Stimulated activated memory B cell treated with anti-CD40 and anti-IgM and Interleukin-4, amounts not matched to agents 10 μg/mL and 1 μg/mL and 100 μg/mL, for 72 hours (primary cell): ENCODE measurements around the gene MAP3K12.
"Not testable (repeated sequence)": the region's sequence is repeated elsewhere in the genome, so short reads cannot be mapped to it uniquely, and the experiment has no call there.

ENCODE experiments used
- ATAC-seq: fragments of 150-1000 bp; cut with Tn5 transposase; 2 replicates; pipeline ENCODE4 v1.10.0; 2021
- H3K27ac Mint-ChIP-seq: one replicate; pipeline ENCODE4 v1.8.0; 2022; ENCODE audit warnings: mild to moderate bottlenecking, mixed read lengths
- H3K27me3 Mint-ChIP-seq: one replicate; pipeline ENCODE4 v1.8.0; 2022; ENCODE audit warnings: mixed read lengths
- H3K36me3 Mint-ChIP-seq: one replicate; pipeline ENCODE4 v1.8.0; 2022; ENCODE audit warnings: mixed read lengths
- H3K4me1 Mint-ChIP-seq: one replicate; pipeline ENCODE4 v1.8.0; 2022; ENCODE audit warnings: mixed read lengths
- H3K4me3 Mint-ChIP-seq: one replicate; pipeline ENCODE4 v1.8.0; 2022; ENCODE audit warnings: mild to moderate bottlenecking, moderate library complexity, mixed read lengths
- H3K9me3 Mint-ChIP-seq: one replicate; pipeline ENCODE4 v1.8.0; 2022; ENCODE audit warnings: mixed read lengths

Gene MAP3K12

DNA sequence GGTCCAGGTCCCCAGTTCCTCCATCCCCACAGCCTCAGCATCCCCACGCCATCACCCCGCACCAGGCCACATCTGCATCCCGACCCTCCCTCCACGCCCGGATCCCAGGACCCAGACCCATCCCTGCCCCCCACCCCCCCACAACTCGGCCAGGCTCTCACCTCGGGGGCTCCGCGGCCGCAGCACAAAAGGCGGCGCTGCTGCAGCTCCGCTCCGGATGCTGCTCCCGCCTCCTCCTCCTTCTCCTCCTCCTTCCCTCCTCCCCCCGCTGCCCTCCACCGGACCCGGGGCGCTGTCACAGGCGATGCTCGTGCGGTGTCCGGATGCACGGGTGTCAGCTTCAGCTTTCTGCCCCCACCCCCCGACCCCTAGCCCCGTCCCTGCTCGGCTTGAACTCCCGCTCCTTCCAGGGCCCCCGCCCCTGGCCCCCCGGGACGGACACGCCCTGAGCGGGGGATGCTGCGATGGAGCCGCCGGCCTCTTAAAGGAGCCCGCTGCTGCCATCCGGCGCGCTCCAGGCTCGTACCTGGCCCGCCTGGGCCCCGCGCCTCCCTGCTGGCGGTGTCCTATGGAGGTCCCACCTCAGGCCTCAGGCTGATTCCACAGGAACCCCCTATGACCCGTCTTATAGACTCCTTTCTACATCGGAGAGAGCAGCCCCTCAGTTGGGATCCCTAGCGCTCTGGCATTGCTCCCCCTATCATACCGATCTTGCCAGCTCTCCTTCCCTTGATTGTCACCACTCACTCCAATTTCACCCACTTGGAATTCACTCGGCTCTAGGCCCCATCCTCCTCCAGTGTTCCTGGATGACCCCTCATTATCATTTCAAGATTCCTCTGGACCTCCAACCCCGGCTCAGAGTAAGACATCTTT lies at the start of gene MAP3K12:
Gene MAP3K12 (minus strand): TSS at position 193 of the 876 bp plus-strand sequence. CDS start 12,067 bp downstream, outside the sequence.
- peak within 1 kb of the TSS; percentile 87 for H3K4me3 Mint-ChIP-seq
- no peaks in the 10 kb centered on the region for H3K9me3 Mint-ChIP-seq
- peaks cover 36% of the 10 kb centered on the region for H3K4me1 Mint-ChIP-seq
- peaks cover 3% of the 10 kb centered on the region for H3K36me3 Mint-ChIP-seq
- peak within 1 kb of the TSS; percentile 98 for H3K27ac Mint-ChIP-seq
- ATAC-seq = no peak
- H3K27me3 Mint-ChIP-seq = no peaks in the 10 kb centered on the region

GRCh38 chr12:53548354-53548753 lies 49.1 kb upstream of the MAP3K12 start:
- not testable (repeated sequence) for H3K4me3 Mint-ChIP-seq, H3K4me1 Mint-ChIP-seq, ATAC-seq, H3K9me3 Mint-ChIP-seq, H3K27ac Mint-ChIP-seq, H3K27me3 Mint-ChIP-seq
- peaks cover 34% of the 10 kb centered on the region for H3K36me3 Mint-ChIP-seq

DNA sequence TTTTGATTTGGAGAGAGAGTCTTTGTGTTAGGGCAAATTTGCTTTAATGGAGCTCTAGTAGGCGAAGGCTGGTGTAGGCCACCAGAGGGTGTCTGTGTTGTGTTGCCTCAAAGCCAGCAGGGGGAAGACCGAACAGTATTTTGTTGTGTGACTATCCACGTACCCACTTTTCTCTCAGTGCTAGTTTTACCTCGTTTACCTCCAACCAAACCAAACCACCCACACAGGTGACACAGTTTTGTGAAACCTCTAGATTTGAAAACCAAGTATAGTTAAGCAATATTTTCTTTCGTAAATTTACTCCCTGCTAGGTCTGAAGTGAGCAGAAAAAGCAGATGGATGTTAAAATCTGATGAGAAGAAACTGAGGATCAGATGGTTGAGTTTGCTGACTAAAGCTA lies 44.3 kb upstream of the MAP3K12 start:
- H3K27ac Mint-ChIP-seq = peak overlapping the region; percentile 56
- H3K9me3 Mint-ChIP-seq = no peaks in the 10 kb centered on the region
- H3K36me3 Mint-ChIP-seq = peaks cover 14% of the 10 kb centered on the region
- no peaks in the 10 kb centered on the region for H3K27me3 Mint-ChIP-seq
- ATAC-seq = peak; percentile 86
- H3K4me3 Mint-ChIP-seq = no peak overlapping the region
- no peaks in the 10 kb centered on the region for H3K4me1 Mint-ChIP-seq

DNA sequence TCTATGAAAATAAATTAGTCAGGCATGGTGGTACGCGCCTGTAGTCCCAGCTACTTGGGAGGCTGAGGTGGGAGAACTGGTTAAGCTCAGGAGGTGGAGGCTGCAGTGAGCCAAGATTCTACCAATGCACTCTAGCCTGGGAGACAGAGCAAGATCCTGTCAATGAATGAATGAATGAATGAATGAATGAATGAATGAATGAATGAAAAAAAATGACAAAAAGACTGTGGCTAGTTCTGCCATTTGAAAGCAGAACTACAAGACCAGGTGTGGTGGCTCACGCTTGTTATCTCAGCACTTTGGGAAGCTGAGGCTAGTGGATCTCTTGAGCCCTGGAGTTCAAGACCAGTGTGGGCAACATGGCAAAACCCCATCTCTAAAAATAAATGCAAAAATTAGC lies 40.3 kb upstream of the MAP3K12 start:
- Mint-ChIP-seq H3K27me3 (no peaks in the 10 kb centered on the region), H3K9me3 (no peaks in the 10 kb centered on the region), H3K36me3 (peaks cover 36% of the 10 kb centered on the region), H3K4me3 (no peak overlapping the region), H3K27ac (no peak overlapping the region), H3K4me1 (no peaks in the 10 kb centered on the region)
- no peak for ATAC-seq

DNA sequence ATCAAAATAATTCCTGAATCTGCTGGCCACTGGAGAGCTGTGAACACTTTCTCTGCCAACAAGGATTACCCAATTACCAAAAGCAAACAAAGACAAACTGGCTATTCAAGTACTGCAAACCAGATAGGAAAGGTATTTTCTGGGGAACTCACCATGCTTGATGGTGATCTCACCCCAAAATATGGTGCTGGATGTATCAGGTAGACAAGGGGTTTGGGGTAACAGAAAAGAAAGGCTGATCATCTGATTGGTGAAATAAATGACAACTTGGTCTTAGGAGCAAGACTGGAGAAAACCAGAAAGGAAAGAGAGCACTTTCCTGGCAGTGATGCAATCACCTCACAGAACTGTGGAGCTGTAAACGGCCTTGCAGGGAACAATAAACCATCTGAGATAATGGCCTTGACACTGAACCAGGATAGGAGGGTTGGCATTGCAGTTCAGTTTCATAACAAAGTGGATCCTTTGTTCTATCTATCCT lies 39.0 kb upstream of the MAP3K12 start:
- Mint-ChIP-seq H3K4me1 (no peaks in the 10 kb centered on the region), H3K27me3 (no peaks in the 10 kb centered on the region), H3K36me3 (peaks cover 46% of the 10 kb centered on the region), H3K9me3 (no peaks in the 10 kb centered on the region), H3K27ac (no peak overlapping the region), H3K4me3 (no peak overlapping the region)
- no peak for ATAC-seq

- H3K27ac Mint-ChIP-seq = no peak overlapping the region
- peaks cover 59% of the 10 kb centered on the region for H3K36me3 Mint-ChIP-seq
- H3K9me3 Mint-ChIP-seq = no peaks in the 10 kb centered on the region
- no peaks in the 10 kb centered on the region for H3K27me3 Mint-ChIP-seq
- no peaks in the 10 kb centered on the region for H3K4me1 Mint-ChIP-seq
- H3K4me3 Mint-ChIP-seq = no peak overlapping the region
- ATAC-seq = no peak
Measured at GRCh38 chr12:53536962-53537361, 37.7 kb upstream of the MAP3K12 start.

DNA sequence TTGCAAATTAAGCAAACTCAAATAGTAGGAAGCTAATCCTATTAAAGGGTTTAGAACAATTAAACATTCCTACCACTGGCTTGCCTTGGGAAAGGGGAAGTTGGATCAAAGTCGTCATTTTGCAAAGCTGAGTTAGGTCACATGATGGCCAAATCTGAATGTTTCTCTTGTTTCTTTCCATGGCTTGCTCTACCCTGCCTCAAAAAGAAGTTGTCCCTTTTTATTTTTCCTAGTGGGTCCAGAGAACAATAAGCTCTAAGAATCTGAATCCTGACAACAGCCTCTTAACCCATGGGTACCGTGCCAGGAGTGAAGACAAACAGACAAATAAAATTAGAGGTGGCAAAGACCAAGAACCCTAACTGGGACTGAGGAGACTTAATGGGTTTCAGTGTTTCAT lies 34.2 kb upstream of the MAP3K12 start:
- Mint-ChIP-seq H3K4me1 (no peaks in the 10 kb centered on the region), H3K36me3 (peaks cover 62% of the 10 kb centered on the region), H3K27ac (no peak overlapping the region), H3K9me3 (no peaks in the 10 kb centered on the region), H3K27me3 (no peaks in the 10 kb centered on the region), H3K4me3 (no peak overlapping the region)
- ATAC-seq = no peak

DNA sequence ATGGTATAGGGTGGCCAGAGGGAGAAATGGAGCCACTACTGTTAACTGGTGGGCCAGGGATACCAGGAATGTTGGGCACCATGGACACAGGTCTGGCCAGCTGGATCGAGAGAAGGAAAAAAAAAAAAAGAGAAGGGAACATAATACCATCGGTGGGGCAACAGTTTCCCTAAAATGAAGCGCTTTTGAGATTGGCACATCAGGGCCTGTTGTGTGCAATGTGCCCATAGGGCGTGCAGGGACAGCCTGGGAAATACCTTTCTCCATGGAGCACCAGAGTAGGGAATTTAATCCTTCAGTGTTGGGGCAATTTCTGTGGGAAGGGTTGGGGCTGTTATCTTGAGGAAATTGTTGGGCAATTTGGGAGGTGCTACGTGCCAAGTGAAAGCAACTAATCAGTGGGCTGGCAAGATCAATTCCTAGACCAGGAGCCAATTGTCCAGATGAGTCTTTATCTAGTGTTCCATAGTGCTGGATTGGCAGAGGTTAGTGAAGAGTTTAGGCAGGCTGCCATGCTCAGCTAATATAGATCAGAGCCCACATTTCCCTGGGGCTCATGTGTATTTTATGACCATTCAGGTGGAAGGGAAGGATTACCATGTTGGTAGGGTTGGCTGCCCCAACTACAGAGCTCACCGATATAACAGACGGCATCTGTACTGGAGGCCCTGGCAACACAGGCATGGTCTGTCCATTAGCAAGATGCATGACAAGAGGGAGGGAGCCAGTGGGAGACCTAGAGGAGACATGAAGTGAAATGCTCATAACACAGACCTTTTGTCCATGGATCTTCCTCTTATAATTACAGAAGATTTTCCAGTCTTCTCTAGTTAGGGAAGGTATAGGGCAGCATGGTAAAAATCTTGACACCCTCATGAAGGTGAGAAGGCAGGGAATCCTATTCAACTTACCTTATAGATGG lies 33.5 kb upstream of the MAP3K12 start:
- H3K27ac Mint-ChIP-seq = peak overlapping the region; percentile 53
- ATAC-seq = no peak
- no peak overlapping the region for H3K4me3 Mint-ChIP-seq
- peaks cover 59% of the 10 kb centered on the region for H3K36me3 Mint-ChIP-seq
- H3K4me1 Mint-ChIP-seq = no peaks in the 10 kb centered on the region
- no peaks in the 10 kb centered on the region for H3K27me3 Mint-ChIP-seq
- no peaks in the 10 kb centered on the region for H3K9me3 Mint-ChIP-seq

DNA sequence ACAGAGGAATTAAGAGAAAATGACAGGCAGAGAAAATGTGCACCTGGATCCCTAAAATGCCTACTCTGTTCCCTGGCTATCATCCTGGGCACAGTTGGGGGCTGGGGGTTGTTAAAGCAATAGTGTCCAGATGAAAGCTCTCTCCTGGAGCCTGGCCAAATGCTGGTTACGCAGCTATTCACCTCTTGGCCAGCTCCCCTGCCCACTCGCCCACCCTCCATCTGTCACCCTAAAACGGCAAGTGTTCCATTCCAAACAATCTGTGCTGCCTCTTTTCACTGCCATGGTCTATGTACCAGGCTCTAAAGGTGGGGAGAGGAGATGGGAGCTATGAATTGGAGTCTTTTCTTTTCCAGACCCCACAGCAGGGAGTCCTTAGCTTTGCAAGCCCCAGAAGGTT lies 32.8 kb upstream of the MAP3K12 start:
- Mint-ChIP-seq H3K4me3 (no peak overlapping the region), H3K9me3 (no peaks in the 10 kb centered on the region), H3K27me3 (no peaks in the 10 kb centered on the region), H3K27ac (peak overlapping the region; percentile 53), H3K4me1 (no peaks in the 10 kb centered on the region), H3K36me3 (peaks cover 52% of the 10 kb centered on the region)
- ATAC-seq = no peak

- ATAC-seq = no peak
- Mint-ChIP-seq H3K4me1 (no peaks in the 10 kb centered on the region), H3K9me3 (no peaks in the 10 kb centered on the region), H3K36me3 (peaks cover 53% of the 10 kb centered on the region), H3K4me3 (no peak overlapping the region), H3K27me3 (no peaks in the 10 kb centered on the region), H3K27ac (no peak overlapping the region)
Measured at GRCh38 chr12:53530920-53531319, 31.7 kb upstream of the MAP3K12 start.

- no peaks in the 10 kb centered on the region for H3K4me1 Mint-ChIP-seq
- no peak overlapping the region for H3K4me3 Mint-ChIP-seq
- peaks cover 53% of the 10 kb centered on the region for H3K36me3 Mint-ChIP-seq
- H3K27ac Mint-ChIP-seq = no peak overlapping the region
- no peak for ATAC-seq
- H3K27me3 Mint-ChIP-seq = no peaks in the 10 kb centered on the region
- H3K9me3 Mint-ChIP-seq = no peaks in the 10 kb centered on the region
Measured at GRCh38 chr12:53530061-53530460, 30.8 kb upstream of the MAP3K12 start.

GRCh38 chr12:53524476-53524875 lies 25.2 kb upstream of the MAP3K12 start:
- Mint-ChIP-seq H3K9me3 (no peaks in the 10 kb centered on the region), H3K27me3 (no peaks in the 10 kb centered on the region), H3K27ac (no peak overlapping the region), H3K4me1 (peaks cover 10% of the 10 kb centered on the region), H3K4me3 (no peak overlapping the region), H3K36me3 (peaks cover 65% of the 10 kb centered on the region)
- ATAC-seq = no peak

- no peaks in the 10 kb centered on the region for H3K9me3 Mint-ChIP-seq
- no peaks in the 10 kb centered on the region for H3K27me3 Mint-ChIP-seq
- H3K4me1 Mint-ChIP-seq = peaks cover 10% of the 10 kb centered on the region
- H3K4me3 Mint-ChIP-seq = no peak overlapping the region
- H3K36me3 Mint-ChIP-seq = peaks cover 57% of the 10 kb centered on the region
- no peak for ATAC-seq
- H3K27ac Mint-ChIP-seq = no peak overlapping the region
Measured at GRCh38 chr12:53523131-53523530, 23.9 kb upstream of the MAP3K12 start.

- peaks cover 10% of the 10 kb centered on the region for H3K4me1 Mint-ChIP-seq
- peaks cover 63% of the 10 kb centered on the region for H3K36me3 Mint-ChIP-seq
- no peaks in the 10 kb centered on the region for H3K27me3 Mint-ChIP-seq
- no peak for ATAC-seq
- H3K9me3 Mint-ChIP-seq = no peaks in the 10 kb centered on the region
- H3K4me3 Mint-ChIP-seq = no peak overlapping the region
- no peak overlapping the region for H3K27ac Mint-ChIP-seq
Measured at GRCh38 chr12:53518381-53518780, 19.1 kb upstream of the MAP3K12 start.

DNA sequence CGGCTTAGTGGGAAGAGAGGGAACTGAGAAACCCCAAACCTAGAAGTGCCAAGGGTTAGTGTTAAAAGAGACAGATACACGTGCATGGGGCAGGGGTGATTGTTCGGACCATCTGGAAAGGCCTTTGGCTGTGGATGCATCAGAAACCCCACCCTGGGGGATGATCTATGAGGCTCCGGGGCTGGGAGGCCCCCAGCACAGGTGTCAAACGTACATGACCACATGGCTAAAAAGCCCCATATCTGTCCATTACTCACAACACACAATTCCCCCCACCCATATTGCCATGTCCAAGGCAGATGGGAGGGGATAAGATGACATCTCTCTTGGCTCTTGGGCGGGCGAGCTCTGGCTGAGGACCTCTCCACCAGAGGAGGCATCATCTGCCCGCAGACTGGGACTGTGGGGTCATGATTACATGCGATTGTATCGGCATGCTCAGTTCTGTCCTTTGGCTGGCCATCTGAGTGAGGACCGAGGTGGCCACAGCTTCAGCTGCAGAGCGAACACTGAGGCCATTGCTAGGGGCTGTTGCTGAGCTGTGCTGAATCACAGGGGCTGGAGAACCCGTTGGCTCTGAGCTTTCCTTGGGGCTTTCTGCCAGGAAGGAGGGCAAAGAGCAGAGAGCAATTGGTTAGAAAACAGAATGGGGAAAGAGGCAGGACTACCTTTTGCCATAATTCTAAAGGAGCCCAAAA lies 17.6 kb upstream of the MAP3K12 start:
- H3K4me1 Mint-ChIP-seq = peaks cover 10% of the 10 kb centered on the region
- no peaks in the 10 kb centered on the region for H3K27me3 Mint-ChIP-seq
- H3K36me3 Mint-ChIP-seq = peaks cover 57% of the 10 kb centered on the region

More for the DNA sequence above, 17.6 kb upstream of the MAP3K12 start:
- H3K9me3 Mint-ChIP-seq = no peaks in the 10 kb centered on the region
- H3K27ac Mint-ChIP-seq = no peak overlapping the region
- no peak overlapping the region for H3K4me3 Mint-ChIP-seq
- no peak for ATAC-seq
